PC-3 (cell line): Measurements from ENCODE around the gene RNF17.

ENCODE experiments used
- EZH2phosphoT487 ChIP-seq: fragments of 300-600 bp; sonication (generic); IDR thresholded peaks from 2 replicates; pipeline ENCODE4 v1.6.1; 2018; ENCODE audit warnings: mild to moderate bottlenecking, antibody characterized with exemption, low read length, borderline replicate concordance
- TF ChIP-seq, protein P1 (sequence below): fragments of 300-600 bp; sonication (generic); conservative IDR thresholded peaks from 2 replicates; pipeline ENCODE4 v1.5.1; 2017; ENCODE audit warnings: antibody characterized with exemption, low read depth, mild to moderate bottlenecking, low read length

DNA sequence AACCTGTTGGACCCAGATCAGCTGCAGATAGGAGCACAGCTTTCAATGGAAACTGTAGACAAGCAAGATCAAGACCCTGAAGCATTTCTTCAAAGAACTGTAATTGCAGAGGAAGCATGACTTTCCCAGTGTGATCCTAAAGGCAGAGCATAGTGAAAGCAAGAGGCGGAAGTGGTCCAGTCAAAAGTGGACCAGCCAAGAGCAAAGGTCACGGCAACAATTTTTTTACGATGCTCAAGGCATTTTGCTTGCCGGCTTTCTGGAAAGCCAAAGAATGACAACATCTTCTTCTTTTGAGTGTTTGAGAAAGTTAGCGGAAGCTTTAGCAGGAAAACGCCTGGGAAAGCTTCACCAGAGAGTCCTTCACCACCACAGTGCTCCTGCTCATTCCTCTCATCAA lies 111.6 kb downstream of the RNF17 start:
- TF ChIP-seq EZH2phosphoT487 = no peak
- TF ChIP-seq, protein P1, sequence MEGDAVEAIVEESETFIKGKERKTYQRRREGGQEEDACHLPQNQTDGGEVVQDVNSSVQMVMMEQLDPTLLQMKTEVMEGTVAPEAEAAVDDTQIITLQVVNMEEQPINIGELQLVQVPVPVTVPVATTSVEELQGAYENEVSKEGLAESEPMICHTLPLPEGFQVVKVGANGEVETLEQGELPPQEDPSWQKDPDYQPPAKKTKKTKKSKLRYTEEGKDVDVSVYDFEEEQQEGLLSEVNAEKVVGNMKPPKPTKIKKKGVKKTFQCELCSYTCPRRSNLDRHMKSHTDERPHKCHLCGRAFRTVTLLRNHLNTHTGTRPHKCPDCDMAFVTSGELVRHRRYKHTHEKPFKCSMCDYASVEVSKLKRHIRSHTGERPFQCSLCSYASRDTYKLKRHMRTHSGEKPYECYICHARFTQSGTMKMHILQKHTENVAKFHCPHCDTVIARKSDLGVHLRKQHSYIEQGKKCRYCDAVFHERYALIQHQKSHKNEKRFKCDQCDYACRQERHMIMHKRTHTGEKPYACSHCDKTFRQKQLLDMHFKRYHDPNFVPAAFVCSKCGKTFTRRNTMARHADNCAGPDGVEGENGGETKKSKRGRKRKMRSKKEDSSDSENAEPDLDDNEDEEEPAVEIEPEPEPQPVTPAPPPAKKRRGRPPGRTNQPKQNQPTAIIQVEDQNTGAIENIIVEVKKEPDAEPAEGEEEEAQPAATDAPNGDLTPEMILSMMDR = no peak
